Measurements from ENCODE around the gene KCNC1.
A peak's percentile ranks its signal among the peaks of the same experiment; 100 is the strongest.

Gene KCNC1

GRCh38 chr11:17718015-17718414 lies 16.6 kb upstream of the KCNC1 start:
- no peak for DNase-seq

GRCh38 chr11:17718510-17718962 lies 16.0 kb upstream of the KCNC1 start:
- DNase-seq = no peak

DNA sequence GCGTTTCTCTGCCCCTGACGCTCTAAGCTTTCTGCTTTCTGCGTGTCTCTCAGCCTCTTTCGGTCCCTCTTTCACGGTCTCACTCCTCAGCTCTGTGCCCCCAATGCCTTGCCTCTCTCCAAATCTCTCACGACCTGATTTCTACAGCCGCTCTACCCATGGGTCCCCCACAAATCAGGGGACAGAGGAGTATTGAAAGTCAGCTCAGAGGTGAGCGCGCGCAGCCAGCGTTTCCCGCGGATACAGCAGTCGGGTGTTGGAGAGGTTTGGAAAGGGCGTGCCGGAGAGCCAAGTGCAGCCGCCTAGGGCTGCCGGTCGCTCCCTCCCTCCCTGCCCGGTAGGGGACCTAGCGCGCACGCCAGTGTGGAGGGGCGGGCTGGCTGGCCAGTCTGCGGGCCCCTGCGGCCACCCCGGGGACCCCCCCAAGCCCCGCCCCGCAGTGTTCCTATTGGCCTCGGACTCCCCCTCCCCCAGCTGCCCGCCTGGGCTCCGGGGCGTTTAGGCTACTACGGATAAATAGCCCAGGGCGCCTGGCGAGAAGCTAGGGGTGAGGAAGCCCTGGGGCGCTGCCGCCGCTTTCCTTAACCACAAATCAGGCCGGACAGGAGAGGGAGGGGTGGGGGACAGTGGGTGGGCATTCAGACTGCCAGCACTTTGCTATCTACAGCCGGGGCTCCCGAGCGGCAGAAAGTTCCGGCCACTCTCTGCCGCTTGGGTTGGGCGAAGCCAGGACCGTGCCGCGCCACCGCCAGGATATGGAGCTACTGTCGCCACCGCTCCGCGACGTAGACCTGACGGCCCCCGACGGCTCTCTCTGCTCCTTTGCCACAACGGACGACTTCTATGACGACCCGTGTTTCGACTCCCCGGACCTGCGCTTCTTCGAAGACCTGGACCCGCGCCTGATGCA lies 15.3 kb upstream of the KCNC1 start, which contains the start of gene MYOD1:
MYOD1 (plus strand) TSS at position 544 of the 910 bp plus-strand sequence; CDS start at position 756, 212 bp downstream.
- DNase-seq = peak; percentile 57

DNA sequence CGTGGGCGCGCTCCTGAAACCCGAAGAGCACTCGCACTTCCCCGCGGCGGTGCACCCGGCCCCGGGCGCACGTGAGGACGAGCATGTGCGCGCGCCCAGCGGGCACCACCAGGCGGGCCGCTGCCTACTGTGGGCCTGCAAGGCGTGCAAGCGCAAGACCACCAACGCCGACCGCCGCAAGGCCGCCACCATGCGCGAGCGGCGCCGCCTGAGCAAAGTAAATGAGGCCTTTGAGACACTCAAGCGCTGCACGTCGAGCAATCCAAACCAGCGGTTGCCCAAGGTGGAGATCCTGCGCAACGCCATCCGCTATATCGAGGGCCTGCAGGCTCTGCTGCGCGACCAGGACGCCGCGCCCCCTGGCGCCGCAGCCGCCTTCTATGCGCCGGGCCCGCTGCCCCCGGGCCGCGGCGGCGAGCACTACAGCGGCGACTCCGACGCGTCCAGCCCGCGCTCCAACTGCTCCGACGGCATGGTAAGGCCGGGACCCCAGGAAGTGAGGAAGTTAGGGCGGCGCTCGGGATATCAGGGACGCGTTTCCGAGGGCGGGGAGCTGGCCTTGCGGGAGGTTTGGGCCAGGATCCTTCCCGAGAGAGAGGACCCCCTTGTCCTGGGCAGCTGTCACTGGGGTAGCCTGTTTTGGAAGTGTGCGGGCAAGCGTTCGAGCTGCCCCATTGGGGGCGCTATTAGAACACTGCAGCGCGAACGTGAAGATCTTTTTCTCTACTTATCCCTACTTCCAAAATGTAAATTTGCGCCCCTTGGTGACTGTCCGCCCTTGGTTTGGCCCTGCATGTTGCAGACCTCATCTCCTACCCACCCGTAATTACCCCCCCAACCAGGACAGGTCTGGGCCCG lies 14.4 kb upstream of the KCNC1 start:
- DNase-seq = peak; percentile 25

GRCh38 chr11:17720796-17721171 lies 13.8 kb upstream of the KCNC1 start:
- peak; percentile 27 for DNase-seq

- DNase-seq = no peak
Measured at GRCh38 chr11:17721242-17721999, 13.2 kb upstream of the KCNC1 start.

- no peak for DNase-seq
Measured at GRCh38 chr11:17722000-17722643, 12.5 kb upstream of the KCNC1 start.

DNA sequence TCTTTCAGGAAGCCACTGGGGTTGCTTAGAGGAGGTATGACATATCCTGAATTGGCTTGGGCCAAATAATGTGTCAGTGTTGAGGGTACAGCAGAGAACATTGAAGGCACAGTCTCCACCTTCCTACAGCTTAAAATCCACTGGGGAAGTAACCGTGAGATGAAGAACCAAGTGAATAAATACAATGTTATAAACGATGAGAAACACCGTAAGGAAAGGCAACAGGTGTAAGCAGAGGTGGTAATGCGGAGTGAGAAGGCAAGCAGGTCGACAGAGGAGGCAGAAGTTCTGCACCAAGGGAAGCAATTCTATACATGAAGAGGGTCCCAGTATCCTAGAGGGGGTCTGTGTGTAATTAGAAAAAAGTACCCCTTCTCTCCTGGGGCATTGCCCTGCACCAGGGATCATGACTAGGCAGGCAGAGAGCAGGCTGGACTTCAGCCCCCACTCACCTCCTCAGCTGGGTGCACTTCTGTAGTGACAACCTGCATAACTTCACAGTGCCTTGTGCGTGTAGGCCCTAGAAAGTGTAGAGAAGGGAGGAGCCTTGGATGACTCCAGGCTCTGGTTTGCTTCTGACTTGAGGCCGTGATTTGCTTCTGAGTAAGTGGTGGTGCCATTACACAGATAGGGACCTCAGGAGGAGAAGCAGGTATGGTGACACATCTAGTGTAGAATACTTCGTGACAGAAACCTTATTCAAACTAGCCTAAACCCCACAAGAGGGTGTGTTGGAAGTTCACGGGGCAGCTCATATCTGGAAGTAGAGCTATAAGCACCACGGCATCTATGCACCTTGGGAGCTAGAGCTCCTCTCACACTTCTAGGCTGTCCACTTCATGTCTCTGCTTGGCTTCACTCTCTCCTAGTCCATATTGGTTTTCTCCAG lies 10.3 kb upstream of the KCNC1 start:
- no peak for DNase-seq

DNA sequence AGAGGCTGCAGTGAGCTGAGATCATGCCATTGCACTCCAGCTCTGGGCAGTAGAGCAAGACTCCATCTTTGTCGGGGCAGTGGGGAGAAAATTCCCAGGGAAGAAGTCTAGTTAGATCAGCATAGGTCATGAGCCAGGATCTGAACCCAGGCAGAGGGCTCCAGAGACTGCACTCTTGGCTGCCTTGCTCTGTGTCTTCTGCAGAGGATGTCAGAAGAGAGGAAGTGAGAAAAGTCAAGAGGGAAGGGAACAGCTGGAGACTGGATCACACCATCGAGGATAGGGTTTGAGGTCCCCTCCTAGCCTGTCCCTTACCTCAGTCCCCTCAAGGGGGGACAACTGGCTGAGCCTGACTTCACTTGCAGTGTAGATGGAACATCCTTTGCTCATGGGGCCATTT lies 9.4 kb upstream of the KCNC1 start:
- DNase-seq = no peak

- no peak for DNase-seq
Measured at GRCh38 chr11:17730137-17730536, 4.4 kb upstream of the KCNC1 start.

DNA sequence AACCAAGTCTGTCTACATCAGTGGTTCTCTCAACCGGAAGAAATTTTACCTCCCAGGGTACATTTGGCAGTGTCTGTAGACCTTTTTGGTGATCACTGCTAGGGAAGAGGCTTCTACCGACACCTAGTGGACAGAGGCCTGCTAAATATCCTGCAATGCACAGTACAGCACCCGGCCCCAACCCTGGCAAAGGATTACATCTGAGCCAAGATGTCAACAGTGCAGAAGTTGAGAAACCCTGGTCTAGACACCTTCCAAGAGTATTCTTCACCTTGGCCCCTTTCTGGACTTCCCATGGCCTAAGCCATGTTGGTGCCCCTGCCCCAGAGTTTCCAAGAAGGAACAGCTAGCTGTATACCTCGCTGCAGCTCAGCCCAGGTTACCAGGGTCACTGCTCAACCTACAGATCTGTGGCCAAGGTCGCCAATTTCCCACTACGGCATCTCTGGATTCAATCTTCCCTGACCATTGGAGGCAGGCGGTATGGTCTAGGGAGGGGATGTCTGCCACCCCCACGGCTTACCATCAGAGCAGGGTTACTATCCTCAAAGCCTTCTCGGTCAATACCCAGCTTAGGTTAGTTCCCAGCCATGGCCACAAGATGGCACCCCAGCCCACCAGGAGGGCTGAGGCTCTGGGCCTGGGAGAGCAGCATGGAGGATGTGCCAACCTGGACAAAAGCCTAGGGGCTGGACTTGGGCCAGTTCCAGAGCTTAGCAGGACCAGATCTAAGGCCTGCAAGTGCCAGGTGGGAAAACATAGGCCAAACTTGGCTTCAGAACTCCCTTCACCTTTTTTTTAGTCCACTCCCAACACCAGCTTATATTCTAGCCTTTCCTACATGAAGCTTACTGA lies 3.7 kb upstream of the KCNC1 start:
- DNase-seq = peak; percentile 97

DNA sequence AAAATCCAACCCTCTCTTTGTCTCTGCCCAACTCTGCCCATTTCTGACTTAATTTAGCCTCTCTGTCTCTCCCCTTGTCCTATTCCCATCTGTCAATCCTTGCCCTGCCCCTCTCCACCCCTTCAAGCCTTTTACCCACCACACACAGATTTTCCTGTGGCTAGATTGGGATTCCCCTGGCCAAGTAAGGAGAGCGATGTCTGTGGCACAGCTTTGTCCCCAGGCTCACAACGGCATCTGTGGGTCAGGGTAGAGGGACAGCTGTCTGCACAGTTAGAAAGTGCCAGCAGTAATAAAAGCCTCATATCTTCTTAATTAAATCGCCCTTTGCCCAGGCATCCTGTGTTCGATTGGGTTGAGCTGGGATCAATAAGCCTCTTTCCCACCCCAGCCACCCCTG lies 1.3 kb upstream of the KCNC1 start:
- no peak for DNase-seq

GRCh38 chr11:17734986-17735817 lies 621 bp downstream of the KCNC1 start:
- peak; percentile 41 for DNase-seq

DNA sequence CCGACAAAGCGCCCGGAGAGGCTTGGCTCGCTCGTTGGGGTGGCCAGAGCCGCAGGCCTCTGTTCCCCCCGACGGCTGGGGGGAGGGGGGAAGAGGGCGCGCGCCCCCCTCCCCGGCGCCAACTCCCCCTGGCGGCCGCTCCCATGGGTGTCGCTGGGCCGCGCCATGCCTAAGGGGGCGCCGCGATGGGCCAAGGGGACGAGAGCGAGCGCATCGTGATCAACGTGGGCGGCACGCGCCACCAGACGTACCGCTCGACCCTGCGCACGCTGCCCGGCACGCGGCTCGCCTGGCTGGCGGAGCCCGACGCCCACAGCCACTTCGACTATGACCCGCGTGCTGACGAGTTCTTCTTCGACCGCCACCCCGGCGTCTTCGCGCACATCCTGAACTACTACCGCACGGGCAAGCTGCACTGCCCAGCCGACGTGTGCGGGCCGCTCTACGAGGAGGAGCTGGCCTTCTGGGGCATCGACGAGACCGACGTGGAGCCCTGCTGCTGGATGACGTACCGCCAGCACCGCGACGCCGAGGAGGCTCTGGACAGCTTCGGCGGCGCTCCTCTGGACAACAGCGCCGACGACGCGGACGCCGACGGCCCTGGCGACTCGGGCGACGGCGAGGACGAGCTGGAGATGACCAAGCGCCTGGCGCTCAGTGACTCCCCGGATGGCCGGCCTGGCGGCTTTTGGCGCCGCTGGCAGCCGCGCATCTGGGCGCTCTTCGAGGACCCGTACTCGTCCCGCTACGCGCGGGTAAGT lies 1.4 kb downstream of the KCNC1 start:
- DNase-seq = peak; percentile 41

GRCh38 chr11:17736579-17736893 lies 2.0 kb downstream of the KCNC1 start:
- no peak for DNase-seq

- DNase-seq = no peak
Measured at GRCh38 chr11:17736930-17737817, 2.6 kb downstream of the KCNC1 start.

- DNase-seq = no peak
Measured at GRCh38 chr11:17738151-17738973, 3.8 kb downstream of the KCNC1 start.
